GM19438 (cell line): ENCODE measurements around the gene PDE11A.

Experiments
- ATAC-seq: cut with Tn5 transposase; IDR thresholded peaks from one replicate; pipeline ENCODE4 v1.9.1; 2021; ENCODE audit warnings: low read depth; ENCODE audit not compliant: unreplicated experiment

PDE11A gene

DNA sequence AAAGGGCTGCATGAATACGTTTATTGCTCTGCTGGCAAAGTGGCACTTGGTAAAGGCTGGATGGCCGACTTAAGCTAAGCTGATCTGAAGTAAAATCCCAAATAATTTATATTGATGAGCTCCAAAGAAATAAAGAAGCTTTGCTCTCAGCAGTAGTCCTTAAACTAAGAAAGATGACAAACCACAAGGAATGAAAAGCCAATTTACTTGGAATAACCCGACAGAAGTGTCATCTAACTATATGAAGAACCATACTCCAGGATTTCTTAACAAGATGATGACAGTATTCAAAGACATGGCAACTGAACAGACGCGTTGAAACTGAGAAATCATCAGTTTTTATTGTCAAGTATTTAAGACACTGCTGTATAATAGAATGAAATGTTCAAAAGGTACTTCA is 294.1 kb downstream of the PDE11A start:
- no peak for ATAC-seq

DNA sequence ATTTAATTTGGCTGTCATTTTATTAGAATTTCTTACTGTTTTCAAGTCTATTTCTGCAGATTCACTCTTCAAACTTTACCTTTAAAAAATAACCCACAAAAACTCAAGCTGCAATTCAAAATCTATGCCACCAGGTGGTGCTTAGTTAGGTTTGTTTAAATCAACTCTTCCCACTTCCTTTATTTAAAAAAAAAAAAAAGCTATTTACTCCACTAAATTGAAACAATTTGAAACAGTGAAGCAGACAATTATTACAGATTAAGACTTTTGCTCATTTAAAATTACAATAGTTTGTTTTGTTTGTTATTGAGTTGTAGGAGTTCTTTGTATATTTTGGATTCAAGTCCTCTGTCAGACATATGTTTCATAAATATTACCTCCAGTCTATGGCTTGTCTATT is 300.0 kb downstream of the PDE11A start:
- ATAC-seq: no peak

DNA sequence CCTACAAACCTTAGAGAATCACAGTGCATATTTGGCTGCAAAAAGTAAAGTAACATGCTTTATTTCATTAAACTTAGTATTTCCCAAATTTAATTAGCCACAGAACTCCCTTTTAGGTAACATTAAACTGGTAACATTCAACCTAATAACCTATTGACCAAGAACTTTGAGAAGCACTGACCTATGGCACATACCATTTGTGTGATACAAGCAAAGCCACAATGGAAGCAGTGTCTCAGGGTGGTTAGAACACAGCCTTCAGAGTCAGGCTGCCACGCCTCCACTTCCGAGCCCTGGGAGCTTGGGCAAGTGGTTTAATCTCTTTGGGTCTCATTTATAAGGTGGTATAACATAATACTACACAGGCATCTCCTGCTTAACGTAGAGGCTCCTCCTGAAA is 301.4 kb downstream of the PDE11A start:
- no peak for ATAC-seq

DNA sequence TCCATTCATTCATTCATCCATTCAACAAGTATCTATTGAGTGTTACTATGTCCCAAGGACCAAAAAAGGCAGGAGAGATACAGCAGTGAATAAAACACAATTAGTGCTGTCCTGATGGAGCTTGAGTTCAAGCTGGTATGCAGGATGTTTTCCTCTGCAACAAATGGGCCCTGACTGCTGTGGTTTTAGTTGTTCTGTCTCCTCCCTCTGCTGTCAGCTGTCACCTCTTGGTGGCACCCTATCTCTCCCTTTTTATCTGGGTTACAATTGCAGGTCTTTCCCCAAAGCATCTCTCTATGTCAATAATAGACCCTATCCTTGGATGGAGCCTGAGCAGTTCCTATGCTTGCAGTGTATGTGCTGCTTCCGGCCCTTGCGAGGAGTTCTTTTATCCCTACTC is 304.8 kb downstream of the PDE11A start:
- no peak for ATAC-seq

DNA sequence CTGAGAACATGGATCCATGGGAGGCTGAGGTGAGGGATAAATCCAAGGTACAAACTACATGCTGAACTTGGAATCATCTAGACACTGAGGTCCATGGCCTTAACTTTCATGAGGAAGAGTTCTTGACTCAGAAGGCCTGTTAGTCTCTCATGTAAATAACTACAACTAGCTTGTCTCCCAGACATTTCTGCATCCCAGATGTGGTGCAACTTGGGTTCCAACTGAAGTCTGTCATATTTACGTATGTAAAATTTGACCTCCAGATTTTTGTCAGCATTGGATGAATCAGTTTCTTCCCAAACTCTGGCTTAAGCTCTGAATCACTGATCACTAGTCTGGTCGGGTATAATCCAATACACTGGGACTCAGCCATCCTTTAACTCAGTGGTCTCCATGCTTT is 306.9 kb downstream of the PDE11A start:
- ATAC-seq: no peak

DNA sequence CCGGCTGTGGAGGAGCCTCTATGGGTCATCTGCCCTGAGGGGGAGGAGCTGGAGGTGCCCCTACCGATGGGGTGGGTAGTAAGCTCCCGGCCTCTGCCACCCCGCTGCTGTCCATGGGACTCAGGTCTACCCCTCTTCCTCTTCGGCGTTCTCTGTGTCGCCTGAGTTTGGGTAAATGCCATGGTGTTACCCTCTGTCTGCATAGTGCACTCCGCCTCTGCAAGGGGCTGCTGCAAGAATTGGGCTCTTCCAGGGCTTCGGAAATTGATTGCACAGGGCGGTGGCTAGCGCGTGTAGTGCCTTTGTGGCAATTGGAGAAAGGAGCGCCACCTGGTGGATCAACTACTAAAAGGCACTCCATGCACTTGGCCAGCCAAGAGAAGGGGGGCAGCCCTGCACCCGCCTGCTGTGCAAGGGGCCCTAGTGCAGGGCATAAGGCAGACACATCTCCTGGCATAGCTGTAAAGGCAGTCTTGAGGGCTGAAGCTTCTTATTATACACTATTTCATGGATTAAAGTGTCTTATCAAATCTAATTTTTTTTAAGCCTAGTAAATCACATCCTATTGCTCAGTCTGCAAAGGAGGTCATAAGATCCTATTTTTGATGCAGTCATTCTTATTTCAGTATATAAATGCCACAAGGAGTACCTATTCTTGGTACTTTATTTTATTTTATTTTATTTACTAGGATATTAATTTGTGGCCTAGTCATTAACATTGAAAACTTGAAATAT is 308.9 kb downstream of the PDE11A start:
- ATAC-seq: peak; percentile 100

DNA sequence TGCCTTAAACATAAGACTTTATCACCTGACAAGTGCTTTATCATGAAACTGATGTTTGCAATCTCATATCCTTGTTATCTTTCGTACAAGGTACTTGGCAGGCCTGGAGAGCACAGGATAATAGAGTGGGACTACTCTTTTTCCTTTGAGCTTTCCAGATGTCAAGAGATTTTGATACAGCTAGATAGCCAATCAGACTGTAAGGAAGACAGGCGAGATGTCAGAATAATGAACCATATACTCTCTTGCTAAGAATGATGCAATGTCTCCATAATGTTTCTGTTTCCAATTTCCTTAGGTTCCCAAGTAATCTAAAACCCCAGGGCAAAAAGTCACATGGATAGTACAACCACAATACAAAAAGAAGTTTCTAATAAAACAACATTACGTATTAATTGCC is 313.1 kb downstream of the PDE11A start:
- no peak for ATAC-seq

DNA sequence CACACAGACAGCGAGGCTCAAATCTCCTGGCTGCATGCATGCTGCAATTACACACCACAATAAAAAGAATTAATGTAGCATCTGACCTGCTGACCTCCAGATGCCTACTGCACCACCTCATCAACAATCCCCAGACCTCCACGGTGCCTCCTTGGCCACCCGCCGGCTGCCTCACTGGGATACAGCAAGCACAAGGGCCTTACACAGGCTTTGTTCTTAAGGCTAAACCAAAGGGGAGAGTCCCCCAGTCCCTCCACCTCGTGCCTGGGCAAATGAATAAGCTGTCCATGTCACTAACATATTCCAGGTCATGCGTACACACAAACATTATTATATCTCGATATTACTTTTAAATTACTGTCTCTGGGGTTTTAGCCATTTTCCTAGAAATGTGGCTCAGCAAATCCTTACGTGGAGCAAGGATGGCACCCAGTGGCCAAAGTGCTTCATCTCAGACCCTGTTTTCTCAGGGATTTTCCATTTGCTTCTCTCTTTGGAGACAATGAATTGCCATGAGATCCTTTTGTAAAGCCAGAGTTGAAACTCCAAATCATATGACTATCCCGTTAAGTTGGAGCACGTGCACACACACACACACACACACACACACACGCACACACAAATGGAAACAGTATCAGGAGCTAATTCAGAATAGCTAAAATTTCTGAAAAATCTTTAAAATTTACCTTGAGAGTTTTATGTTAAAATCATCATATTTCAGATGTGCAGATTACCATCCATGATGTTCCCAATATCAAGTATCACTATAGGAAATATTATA is 313.8 kb downstream of the PDE11A start:
- no peak for ATAC-seq

DNA sequence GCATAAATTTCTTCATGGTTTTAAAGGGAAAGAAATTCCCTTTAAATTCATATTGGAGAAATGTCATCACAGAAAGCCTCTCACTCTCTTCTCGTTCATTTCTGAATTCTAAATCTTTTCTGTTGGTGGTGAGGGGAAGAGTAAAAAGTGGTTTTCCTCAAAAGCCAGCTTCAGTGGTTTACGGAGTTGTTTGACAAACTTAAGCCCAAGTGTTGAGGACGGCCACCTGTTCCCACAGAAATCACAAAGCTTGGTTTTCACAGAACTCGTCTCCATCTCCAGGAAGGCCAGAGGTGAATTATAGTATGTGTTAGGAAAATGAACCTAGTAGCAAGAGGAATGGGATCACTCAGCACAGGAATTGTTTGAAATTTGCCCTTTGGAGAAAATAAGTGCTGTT is 316.2 kb downstream of the PDE11A start:
- ATAC-seq: no peak

DNA sequence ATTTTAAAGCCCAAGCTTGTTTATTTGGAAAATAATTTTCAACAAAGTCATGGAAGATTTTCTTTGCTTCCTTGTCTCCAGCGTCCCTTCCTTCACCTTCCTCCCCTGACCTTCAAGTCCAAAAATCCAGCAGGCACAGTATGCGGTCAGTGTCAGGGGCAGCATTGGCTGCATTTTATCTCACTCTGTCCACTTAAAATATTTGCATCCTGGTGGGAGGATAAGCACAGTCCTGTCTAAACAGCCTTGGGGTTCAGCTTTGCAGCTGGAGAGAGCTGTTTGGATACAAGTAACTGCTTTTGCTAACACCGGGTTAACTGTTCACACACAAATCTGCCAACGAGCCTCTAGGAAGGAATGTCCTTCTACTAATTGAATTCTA is 318.1 kb downstream of the PDE11A start:
- ATAC-seq: no peak

DNA sequence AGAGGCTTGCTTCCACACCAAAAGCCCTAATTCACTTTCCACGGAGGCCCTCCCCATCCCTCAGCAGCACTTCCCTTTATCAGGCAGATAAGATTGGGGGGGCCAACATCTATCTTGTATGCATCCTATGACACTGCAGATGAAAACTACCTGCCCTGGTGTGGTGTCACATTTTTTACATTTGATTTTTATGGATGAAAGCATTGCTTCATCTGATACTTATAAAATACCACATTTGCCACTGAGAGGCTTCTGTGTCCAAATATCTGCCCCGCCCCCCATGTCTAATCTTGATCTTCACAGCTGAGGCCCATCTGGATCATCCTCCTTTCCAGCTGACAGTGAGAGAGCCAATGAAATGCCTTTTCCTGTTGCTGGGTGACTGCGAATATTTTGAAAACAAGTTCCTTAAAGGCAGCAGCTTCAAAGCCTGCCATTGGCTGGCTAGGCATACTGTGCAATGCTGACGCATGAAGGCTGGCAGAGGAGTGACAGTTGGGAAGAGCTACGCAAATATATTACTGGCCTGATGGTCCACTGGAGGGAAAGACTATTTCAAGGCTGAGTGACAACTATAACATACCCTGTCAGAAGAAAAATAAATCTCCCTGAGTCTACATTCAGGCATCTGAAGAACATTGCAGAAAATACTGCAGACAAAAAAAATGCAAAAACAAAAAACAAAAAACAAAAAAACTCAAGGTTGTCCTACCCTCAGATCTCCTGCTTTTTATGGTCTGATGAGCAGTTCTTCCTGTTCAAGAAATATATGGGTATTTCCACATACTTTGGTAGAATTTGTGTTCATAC is 318.7 kb downstream of the PDE11A start:
- ATAC-seq: no peak

DNA sequence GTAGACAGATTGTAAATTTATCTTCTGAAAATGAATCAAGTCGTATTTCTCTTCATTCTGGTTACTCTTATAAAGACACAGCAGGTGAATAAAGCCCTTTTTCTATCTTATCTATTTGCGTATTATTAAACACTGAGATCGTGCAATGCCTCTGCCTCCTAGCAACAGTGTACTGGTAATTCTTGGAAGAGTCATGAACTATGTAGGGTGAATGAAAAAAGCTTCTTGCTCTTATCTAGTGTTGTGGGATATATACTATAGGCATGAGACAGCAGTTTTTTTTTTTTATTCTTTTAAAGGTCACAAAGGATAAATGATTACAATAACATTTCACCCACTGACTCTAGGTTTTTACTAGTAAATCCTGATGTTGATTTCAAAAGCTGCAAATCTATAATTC is 324.2 kb downstream of the PDE11A start:
- no peak for ATAC-seq

DNA sequence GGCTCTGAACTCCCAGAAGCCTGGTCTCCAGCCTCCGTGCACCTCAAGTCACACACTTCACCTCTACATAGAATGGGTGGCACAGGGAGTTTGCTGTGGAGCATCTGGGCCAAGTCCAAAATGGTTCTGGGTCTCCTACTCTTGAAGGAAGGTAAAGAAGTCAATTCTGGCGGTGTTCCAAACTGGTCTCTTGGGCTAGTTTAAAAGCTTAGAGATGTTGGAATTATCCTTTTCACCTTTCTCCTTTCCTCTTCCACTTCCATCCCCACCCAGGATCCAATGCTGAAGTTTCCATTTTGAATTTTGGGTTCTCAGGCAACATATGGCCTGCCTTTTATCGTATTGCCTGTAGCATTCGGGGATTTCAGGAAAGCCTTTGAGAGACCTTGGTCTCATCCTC is 325.2 kb downstream of the PDE11A start:
- no peak for ATAC-seq

DNA sequence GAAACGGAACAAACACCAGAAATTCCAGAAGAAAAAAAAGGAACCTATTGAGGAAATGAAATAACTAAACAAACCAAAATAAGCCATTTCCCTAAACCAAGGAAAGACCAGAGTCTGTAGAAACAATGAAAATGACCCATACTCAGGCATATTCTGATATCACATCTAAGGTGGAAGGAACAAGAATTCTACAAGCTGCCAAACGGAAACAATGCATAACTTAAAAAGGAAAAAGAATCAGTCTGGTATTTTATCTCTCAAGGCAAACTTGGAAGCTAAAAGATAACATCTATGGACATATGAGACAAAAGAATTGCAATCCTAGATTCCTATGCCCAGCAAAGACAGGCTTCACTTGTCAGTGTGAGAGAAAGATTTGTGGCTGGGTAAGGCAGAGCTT is 326.2 kb downstream of the PDE11A start:
- ATAC-seq: no peak

DNA sequence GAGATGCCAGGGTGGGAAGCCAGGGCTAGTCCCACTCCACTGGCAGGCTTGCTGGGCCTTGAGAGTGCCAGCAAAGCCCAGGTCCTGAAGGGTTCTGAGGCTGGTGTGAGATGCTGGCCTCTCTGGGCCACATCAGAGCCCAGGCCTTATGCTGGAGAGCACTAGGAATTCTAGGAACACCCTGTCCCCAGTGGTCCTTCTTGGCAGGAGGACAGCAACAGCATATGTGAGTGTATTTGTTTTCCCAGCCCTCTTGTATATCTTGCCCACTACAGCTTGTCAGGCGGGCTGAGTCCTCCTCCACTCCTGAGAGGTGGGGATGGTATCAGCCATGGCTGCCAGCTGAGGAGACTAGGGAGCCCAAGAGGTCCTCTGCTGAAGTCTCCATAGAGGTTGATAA is 327.0 kb downstream of the PDE11A start:
- no peak for ATAC-seq

DNA sequence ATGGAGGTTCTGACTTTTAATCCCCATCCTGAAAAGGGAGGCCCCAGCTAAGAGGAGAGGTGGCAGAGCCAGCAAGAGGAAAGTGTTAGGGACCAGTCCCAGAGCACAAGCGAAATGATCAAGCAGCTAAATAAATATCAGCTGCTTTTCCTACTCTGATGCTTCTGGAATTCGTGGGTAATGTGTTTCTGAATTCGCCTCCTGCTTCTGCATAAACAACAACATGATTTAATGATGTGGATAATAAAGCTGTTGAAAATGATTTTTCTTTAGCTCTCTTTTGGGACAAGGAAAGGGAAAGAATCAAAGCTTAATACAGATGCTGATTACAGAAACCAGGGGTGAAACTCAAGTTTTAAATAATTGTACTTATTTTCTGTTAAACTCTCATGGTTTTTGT is 329.7 kb downstream of the PDE11A start:
- ATAC-seq: no peak

DNA sequence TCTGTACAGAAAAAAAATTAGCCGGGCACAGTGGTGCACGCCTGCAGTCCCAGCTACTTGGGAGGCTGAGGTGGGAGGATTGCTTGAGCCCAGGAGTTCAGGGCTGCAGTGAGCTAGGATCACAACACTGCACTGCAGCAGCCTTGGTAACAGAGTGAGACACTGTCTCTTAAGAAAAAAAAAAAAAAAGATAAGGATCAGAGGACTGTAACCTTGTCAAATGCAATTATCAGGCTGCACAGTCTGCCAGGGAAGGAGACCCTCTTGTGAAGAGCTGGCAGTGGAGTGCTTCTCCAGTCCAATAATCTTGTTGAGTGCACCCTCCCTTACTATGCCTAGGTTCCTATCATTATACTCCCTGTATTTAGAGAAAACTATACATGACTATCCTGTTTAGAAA is 330.7 kb downstream of the PDE11A start:
- no peak for ATAC-seq

DNA sequence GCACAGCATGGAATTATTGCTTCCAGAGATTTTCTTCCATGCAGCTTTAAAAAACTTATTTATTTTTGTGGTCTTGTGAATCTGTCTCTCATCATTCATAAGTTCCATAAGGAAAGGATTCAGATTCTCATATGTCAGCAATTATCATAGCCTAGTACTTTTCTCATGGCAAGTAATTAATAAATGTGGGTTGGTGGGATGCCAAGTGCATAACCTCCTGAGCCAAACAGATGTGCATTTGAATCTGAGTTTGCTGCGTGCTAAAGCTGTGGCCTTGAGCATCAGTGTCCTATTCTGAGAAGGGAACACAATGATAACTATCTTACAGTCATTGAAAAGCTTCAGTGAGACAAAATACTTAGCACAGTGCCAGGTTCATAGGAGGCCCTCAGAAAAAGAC is 331.9 kb downstream of the PDE11A start:
- no peak for ATAC-seq

DNA sequence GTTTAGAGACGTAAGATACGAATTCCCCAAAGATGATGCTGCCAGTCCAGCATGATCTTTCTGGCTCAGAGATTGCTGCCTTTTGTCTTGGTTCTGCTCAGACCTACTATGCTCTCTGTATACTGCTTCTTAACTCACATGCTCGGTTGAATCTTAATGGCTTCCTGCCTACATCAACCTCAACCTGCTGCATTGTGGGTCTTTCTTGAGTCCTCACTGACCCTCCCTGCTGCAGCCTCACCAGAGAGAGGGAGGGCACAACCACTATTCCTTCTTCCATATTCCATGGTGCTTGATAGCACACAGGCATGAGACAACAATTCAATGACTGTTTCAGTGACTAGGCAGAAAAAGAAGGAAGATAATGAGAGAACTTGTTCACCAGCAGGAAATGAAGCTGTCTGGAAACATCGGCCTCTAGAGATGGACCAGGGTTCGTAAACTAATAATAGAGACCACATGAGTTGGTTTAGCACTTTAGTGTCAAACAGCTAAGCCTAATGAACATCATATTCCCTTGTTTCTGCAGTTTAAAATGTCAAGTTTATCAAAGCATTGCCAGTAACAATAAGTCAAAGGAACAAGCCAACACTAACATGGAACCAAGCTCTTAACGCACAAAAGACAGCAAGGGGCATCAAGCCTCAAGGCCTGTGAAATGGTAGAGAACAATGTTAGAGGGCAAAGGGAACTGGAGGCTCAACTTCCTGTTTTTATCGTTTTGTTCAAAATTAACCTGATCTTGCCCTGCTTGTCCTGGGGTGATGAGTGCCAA is 333.9 kb downstream of the PDE11A start:
- no peak for ATAC-seq

DNA sequence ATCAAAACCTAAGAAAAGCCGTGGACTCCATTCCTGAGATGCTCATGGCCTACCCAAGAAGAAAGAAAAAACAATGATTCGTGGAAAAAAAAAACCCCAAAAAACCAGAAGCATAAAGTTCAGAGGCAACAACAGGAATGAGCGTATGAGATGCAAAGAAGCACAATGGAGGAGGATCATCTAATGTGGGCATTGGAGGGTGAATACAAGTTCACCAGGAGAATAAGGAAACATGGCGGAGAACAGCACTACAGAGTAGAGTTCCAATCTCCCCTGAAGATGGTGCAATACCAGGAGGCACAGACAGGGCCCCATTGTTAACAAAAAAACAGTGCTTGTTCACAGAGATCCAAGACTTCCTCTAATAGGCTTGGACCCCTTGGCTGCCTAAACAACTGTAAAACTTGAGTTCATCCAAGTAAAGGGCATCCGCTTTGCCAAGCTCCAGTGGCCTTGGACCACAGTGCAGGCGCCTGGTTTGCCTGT is 337.2 kb downstream of the PDE11A start:
- ATAC-seq: no peak
